Hepatocyte (in vitro differentiated cells): Measurements from ENCODE around the gene NR1D1. TPM values are rescaled to one million over a fixed set of nuclear protein-coding genes. Genes with fewer than 3 reads are reported as not detected.

Experiments
- DNase-seq: peaks from one replicate; pipeline ENCODE4 v3.0.0-alpha.2; 2016; ENCODE audit warnings: low spot score
- H2AFZ ChIP-seq: fragments of 200-600 bp; sonication (generic); 2 replicates; pipeline ENCODE4 v1.6.0; 2016; ENCODE audit warnings: antibody characterized with exemption, mild to moderate bottlenecking
- H3K27ac ChIP-seq: fragments of 200-600 bp; sonication (generic); 2 replicates; pipeline ENCODE4 v1.5.1; 2016; ENCODE audit warnings: mild to moderate bottlenecking
- H3K27me3 ChIP-seq: fragments of 200-600 bp; sonication (generic); 2 replicates; pipeline ENCODE4 v1.6.1; 2016
- H3K36me3 ChIP-seq: fragments of 200-600 bp; sonication (generic); replicated peaks from 2 replicates; pipeline ENCODE4 v1.5.1; 2016; ENCODE audit warnings: low read depth; ENCODE audit not compliant: insufficient read depth
- H3K4me1 ChIP-seq: fragments of 200-600 bp; sonication (generic); 2 replicates; pipeline ENCODE4 v1.5.1; 2016; ENCODE audit warnings: mild to moderate bottlenecking, moderate library complexity; ENCODE audit not compliant: insufficient read depth
- H3K4me2 ChIP-seq: fragments of 200-600 bp; sonication (generic); 2 replicates; pipeline ENCODE4 v1.6.0; 2016
- H3K4me3 ChIP-seq: fragments of 200-600 bp; sonication (generic); 2 replicates; pipeline ENCODE4 v1.5.1; 2016; ENCODE audit warnings: mild to moderate bottlenecking
- H3K79me2 ChIP-seq: fragments of 200-600 bp; sonication (generic); 2 replicates; pipeline ENCODE4 v1.6.0; 2017; ENCODE audit warnings: mild to moderate bottlenecking
- H3K9me2 ChIP-seq: fragments of 200-600 bp; sonication (generic); replicated peaks from 2 replicates; pipeline ENCODE4 v1.6.0; 2017; ENCODE audit warnings: mild to moderate bottlenecking; ENCODE audit not compliant: insufficient read depth
- H3K9me3 ChIP-seq: fragments of 200-600 bp; sonication (generic); 2 replicates; pipeline ENCODE4 v1.5.1; 2016; ENCODE audit warnings: low read depth, mild to moderate bottlenecking
- H4K20me1 ChIP-seq: fragments of 200-600 bp; sonication (generic); 2 replicates; pipeline ENCODE4 v1.6.0; 2016; ENCODE audit warnings: mild to moderate bottlenecking; ENCODE audit not compliant: insufficient read depth, poor library complexity, severe bottlenecking
- EZH2 ChIP-seq: fragments of 200-600 bp; sonication (generic); IDR thresholded peaks from 2 replicates; pipeline ENCODE4 v1.6.1; 2016; ENCODE audit warnings: antibody characterized with exemption, mild to moderate bottlenecking, borderline replicate concordance
- EZH2phosphoT487 ChIP-seq: fragments of 200-600 bp; sonication (generic); IDR thresholded peaks from one replicate; pipeline ENCODE4 v1.6.1; 2018; ENCODE audit warnings: antibody characterized with exemption, mild to moderate bottlenecking, low read depth, moderate library complexity; ENCODE audit not compliant: unreplicated experiment, severe bottlenecking
- whole genome bisulfite sequencing: methylation state at CpG from one replicate; pipeline ENCODE4 v1.1.6; 2016; ENCODE audit warnings: low lambda C conversion rate; ENCODE audit errors: missing lambda C conversion rate; 5-methylcytosine and 5-hydroxymethylcytosine counted together
- polyA plus RNA-seq: library from polyadenylated mRNA; unstranded; fragments of >200 nt; fragmentation: Nextera tagmentation; extraction: Ambion mirVana; gene quantifications from 2 replicates; pipeline ENCODE4 v1.2.1, GENCODE V29; 2016
- total RNA-seq: library from RNA; depleted of rRNA; stranded (reverse); fragments of >200 nt; gene quantifications from 2 replicates; pipeline ENCODE4 v1.2.3, GENCODE V29; 2014
- TF ChIP-seq, protein P1 (sequence below): fragments of 200-600 bp; sonication (generic); IDR thresholded peaks from 2 replicates; pipeline ENCODE4 v1.5.1; 2016; ENCODE audit warnings: antibody characterized with exemption, mild to moderate bottlenecking; ENCODE audit not compliant: poor library complexity

NR1D1 gene
- total and polyA plus RNA-seq, 2 experiments from 2014 or later = 3.0 to 7.1 TPM

DNA sequence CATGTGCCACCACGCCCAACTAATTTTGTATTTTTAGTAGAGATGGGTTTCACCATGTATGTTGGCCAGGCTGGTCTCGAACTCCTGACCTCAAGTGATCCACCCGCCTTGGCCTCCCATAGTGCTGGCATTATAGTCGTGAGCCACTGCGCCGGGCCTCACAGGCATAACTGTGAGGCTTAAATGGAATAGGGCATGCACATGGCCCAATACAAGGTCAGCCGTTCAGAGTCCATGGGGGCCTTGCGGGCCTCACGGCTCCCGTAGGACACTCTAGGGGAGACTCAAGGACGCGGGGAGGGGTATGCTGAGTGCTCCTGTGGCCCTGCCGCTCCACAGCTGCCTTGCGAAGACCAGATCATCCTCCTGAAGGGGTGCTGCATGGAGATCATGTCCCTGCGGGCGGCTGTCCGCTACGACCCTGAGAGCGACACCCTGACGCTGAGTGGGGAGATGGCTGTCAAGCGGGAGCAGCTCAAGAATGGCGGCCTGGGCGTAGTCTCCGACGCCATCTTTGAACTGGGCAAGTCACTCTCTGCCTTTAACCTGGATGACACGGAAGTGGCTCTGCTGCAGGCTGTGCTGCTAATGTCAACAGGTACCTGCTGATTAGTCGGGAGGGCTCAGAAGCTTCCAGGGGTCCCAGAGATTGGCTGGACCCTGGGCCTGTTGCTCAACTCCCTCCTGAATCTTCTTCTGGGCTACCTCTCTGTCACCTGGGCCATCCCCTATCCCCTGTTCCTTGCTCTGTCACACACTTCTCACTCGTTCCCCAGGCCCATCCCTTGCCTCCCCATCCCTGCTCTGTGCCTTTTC is 12.3 kb downstream of the NR1D1 start:
- 93% methylated on average over 28 of the region's 28 CpGs for WGBS
- no peak overlapping the region for H3K4me3 ChIP-seq
- DNase-seq = no peak
- H4K20me1 ChIP-seq = no peaks in the 10 kb centered on the region
- no peaks in the 10 kb centered on the region for H3K79me2 ChIP-seq
- no peaks in the 10 kb centered on the region for H3K4me1 ChIP-seq
- no peaks in the 10 kb centered on the region for H3K9me3 ChIP-seq
- TF ChIP-seq, protein P1, sequence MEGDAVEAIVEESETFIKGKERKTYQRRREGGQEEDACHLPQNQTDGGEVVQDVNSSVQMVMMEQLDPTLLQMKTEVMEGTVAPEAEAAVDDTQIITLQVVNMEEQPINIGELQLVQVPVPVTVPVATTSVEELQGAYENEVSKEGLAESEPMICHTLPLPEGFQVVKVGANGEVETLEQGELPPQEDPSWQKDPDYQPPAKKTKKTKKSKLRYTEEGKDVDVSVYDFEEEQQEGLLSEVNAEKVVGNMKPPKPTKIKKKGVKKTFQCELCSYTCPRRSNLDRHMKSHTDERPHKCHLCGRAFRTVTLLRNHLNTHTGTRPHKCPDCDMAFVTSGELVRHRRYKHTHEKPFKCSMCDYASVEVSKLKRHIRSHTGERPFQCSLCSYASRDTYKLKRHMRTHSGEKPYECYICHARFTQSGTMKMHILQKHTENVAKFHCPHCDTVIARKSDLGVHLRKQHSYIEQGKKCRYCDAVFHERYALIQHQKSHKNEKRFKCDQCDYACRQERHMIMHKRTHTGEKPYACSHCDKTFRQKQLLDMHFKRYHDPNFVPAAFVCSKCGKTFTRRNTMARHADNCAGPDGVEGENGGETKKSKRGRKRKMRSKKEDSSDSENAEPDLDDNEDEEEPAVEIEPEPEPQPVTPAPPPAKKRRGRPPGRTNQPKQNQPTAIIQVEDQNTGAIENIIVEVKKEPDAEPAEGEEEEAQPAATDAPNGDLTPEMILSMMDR = no peak
- TF ChIP-seq EZH2 = no peak
- TF ChIP-seq EZH2phosphoT487 = no peak
- H3K36me3 ChIP-seq = no peaks in the 10 kb centered on the region
- no peak overlapping the region for H3K27ac ChIP-seq
- H2AFZ ChIP-seq = no peak overlapping the region
- no peaks in the 10 kb centered on the region for H3K9me2 ChIP-seq
- no peaks in the 10 kb centered on the region for H3K27me3 ChIP-seq
- no peak overlapping the region for H3K4me2 ChIP-seq

DNA sequence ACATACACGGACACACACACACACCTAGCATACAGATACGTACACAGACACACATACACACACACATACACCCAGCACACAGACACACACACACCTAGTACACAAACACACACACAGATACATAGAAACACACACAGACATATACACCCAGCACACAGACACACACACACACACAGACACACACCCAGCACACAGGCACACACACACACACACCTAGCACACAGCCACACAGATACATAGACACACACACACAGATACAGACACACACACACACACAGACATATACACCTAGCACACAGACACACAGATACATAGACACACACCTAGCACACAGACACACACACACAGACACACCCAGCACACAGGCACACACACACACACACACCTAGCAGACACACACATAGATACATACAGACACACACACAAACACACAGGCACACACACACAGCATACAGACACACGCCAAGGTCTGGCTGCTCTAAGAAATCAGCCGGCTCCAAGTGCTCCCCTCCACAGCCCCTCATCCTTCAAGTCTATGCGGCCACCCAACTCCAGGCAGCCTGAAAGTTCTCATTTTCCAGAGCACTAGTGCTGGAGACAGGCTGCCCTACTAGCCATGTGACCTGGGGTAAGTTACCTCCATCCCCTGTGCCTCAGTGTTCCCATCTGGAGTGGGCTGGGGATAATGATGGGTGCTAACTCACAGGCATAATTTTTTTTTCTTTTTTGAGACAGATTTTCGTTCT is 13.2 kb downstream of the NR1D1 start:
- H4K20me1 ChIP-seq = no peaks in the 10 kb centered on the region
- H3K27me3 ChIP-seq = no peaks in the 10 kb centered on the region
- DNase-seq = no peak
- TF ChIP-seq EZH2phosphoT487 (no peak), EZH2 (no peak)
- TF ChIP-seq, protein P1 = no peak
- H3K79me2 ChIP-seq = no peaks in the 10 kb centered on the region
- H3K4me3 ChIP-seq = no peak overlapping the region
- H3K9me3 ChIP-seq = no peaks in the 10 kb centered on the region
- no peaks in the 10 kb centered on the region for H3K4me1 ChIP-seq
- H3K4me2 ChIP-seq = no peak overlapping the region
- no peaks in the 10 kb centered on the region for H3K9me2 ChIP-seq
- H3K27ac ChIP-seq = no peak overlapping the region
- WGBS = 94% methylated on average over 6 of the region's 6 CpGs
- no peaks in the 10 kb centered on the region for H3K36me3 ChIP-seq
- H2AFZ ChIP-seq = no peak overlapping the region

DNA sequence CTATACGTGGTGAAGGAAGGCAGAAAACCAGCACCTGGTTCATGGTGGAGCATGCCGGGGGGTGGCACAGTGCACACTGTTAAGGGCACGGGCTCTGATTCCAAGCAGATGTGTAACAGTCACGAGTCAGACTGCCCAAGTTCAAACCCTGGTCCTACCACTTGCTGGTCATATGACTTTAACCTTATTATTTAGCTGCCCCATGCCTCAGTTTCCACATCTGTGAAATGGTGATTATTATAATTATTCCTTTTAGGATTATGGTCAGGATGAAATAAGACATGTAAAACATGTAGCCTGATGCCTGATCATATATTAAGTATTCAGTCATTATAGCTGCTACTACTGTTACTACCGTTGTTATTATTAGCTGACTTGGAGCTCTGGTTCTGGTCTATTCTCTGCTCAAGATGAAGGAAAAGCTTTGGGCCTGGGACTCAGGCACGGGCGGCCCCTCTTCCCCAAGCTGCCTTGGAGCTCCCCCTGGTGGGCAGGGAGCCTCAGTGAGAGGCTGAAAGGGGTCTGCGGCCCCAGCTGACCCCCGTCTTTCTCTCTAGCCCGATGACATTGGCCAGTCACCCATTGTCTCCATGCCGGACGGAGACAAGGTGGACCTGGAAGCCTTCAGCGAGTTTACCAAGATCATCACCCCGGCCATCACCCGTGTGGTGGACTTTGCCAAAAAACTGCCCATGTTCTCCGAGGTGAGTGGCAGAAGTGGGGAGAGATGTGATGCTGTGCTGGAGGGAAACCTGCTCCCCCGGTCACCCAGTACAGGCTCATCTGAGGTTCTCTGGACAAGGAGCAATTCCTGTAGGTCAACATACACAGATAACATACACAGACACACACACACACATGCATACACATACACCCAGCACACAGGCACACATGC is 14.0 kb downstream of the NR1D1 start:
- H3K79me2 ChIP-seq = no peaks in the 10 kb centered on the region
- peak; percentile 72 for DNase-seq
- no peaks in the 10 kb centered on the region for H3K9me2 ChIP-seq
- no peaks in the 10 kb centered on the region for H3K27me3 ChIP-seq
- no peaks in the 10 kb centered on the region for H3K9me3 ChIP-seq
- 74% methylated on average over 17 of the region's 17 CpGs for WGBS
- no peaks in the 10 kb centered on the region for H3K4me1 ChIP-seq
- no peaks in the 10 kb centered on the region for H3K36me3 ChIP-seq
- H3K4me2 ChIP-seq = no peak overlapping the region
- no peak overlapping the region for H2AFZ ChIP-seq
- no peak overlapping the region for H3K27ac ChIP-seq
- no peak overlapping the region for H3K4me3 ChIP-seq
- no peak for TF ChIP-seq EZH2phosphoT487
- TF ChIP-seq, protein P1 = peak; percentile 69
- no peaks in the 10 kb centered on the region for H4K20me1 ChIP-seq
